H9 (cell line): ENCODE data around the gene PSMD1. TPM values are rescaled to one million over a fixed set of nuclear protein-coding genes. Genes with fewer than 3 reads are reported as not detected.

Experiments used
- DNase-seq: peaks from one replicate; pipeline ENCODE4 v3.0.0-alpha.2; 2017
- H2AFZ ChIP-seq: one replicate; pipeline ENCODE4 v1.6.1; 2013; ENCODE audit warnings: mild to moderate bottlenecking, low read length, control low read depth, moderate library complexity
- H2AK5ac ChIP-seq: 2 replicates; pipeline ENCODE4 v1.6.1; 2013; ENCODE audit warnings: low read length, control low read depth, mixed read lengths; ENCODE audit not compliant: insufficient read length
- H2BK120ac ChIP-seq: one replicate; pipeline ENCODE4 v1.6.1; 2013; ENCODE audit warnings: low read depth, mild to moderate bottlenecking, low read length, control low read depth, inconsistent platforms; ENCODE audit not compliant: poor library complexity, severe bottlenecking
- H2BK12ac ChIP-seq: 2 replicates; pipeline ENCODE4 v1.6.1; 2013; ENCODE audit warnings: low read length, control low read depth, mixed read lengths, low read depth; ENCODE audit not compliant: insufficient read length
- H2BK15ac ChIP-seq: 2 replicates; pipeline ENCODE4 v1.6.1; 2013; ENCODE audit warnings: low read depth, low read length, control low read depth
- H2BK20ac ChIP-seq: one replicate; pipeline ENCODE4 v1.6.1; 2013; ENCODE audit warnings: low read depth, mild to moderate bottlenecking, low read length, control low read depth, inconsistent platforms; ENCODE audit not compliant: poor library complexity, severe bottlenecking
- H2BK5ac ChIP-seq: 2 replicates; pipeline ENCODE4 v1.6.1; 2013; ENCODE audit warnings: low read length, control low read depth, mixed read lengths; ENCODE audit not compliant: insufficient read length
- H3K14ac ChIP-seq: 2 replicates; pipeline ENCODE4 v1.6.1; 2013; ENCODE audit warnings: low read length, control low read depth; ENCODE audit not compliant: insufficient read depth
- H3K18ac ChIP-seq: 2 replicates; pipeline ENCODE4 v1.6.1; 2013; ENCODE audit warnings: low read depth, mild to moderate bottlenecking, mixed read lengths, low read length, control low read depth; ENCODE audit not compliant: insufficient read length
- H3K23ac ChIP-seq: 2 replicates; pipeline ENCODE4 v1.6.1; 2013; ENCODE audit warnings: low read length, control low read depth, mixed read lengths, low read depth; ENCODE audit not compliant: insufficient read length
- H3K23me2 ChIP-seq: 2 replicates; pipeline ENCODE4 v1.6.1; 2013; ENCODE audit warnings: low read depth, mild to moderate bottlenecking, mixed read lengths, low read length, control low read depth; ENCODE audit not compliant: insufficient read length, poor library complexity, severe bottlenecking
- H3K27ac ChIP-seq: 2 replicates; pipeline ENCODE4 v1.5.1; 2013; ENCODE audit warnings: low read length, control low read depth, mixed read lengths, low read depth; ENCODE audit not compliant: insufficient read length
- H3K27me3 ChIP-seq: 2 replicates; pipeline ENCODE4 v1.6.1; 2013; ENCODE audit warnings: low read length, control low read depth, inconsistent platforms; ENCODE audit not compliant: insufficient read depth
- H3K4ac ChIP-seq: 2 replicates; pipeline ENCODE4 v1.6.1; 2013; ENCODE audit warnings: low read depth, mild to moderate bottlenecking, control low read depth, inconsistent platforms, low read length, moderate library complexity
- H3K4me1 ChIP-seq: 2 replicates; pipeline ENCODE4 v1.6.1; 2013; ENCODE audit warnings: low read length, control low read depth, inconsistent platforms; ENCODE audit not compliant: insufficient read depth
- H3K4me2 ChIP-seq: 2 replicates; pipeline ENCODE4 v1.6.1; 2013; ENCODE audit warnings: low read length, control low read depth, mixed read lengths; ENCODE audit not compliant: insufficient read length, insufficient read depth
- H3K56ac ChIP-seq: 2 replicates; pipeline ENCODE4 v1.6.1; 2013; ENCODE audit warnings: low read depth, mild to moderate bottlenecking, mixed read lengths, low read length, control low read depth; ENCODE audit not compliant: insufficient read length
- H3K79me1 ChIP-seq: 2 replicates; pipeline ENCODE4 v1.6.1; 2013; ENCODE audit warnings: low read depth, mild to moderate bottlenecking, moderate library complexity, low read length, control low read depth, inconsistent platforms; ENCODE audit not compliant: insufficient read depth, poor library complexity, severe bottlenecking
- H3K79me2 ChIP-seq: 2 replicates; pipeline ENCODE4 v1.6.1; 2013; ENCODE audit warnings: low read length, control low read depth, inconsistent platforms; ENCODE audit not compliant: insufficient read depth
- H3K9ac ChIP-seq: 2 replicates; pipeline ENCODE4 v1.6.1; 2013; ENCODE audit warnings: low read length, control low read depth, mixed read lengths; ENCODE audit not compliant: insufficient read length; ENCODE audit errors: extremely low read depth
- H3K9me3 ChIP-seq: one replicate; pipeline ENCODE4 v1.6.1; 2013; ENCODE audit warnings: low read depth, low read length, inconsistent platforms; ENCODE audit not compliant: control insufficient read depth
- H3T11ph ChIP-seq: one replicate; pipeline ENCODE4 v1.6.1; 2013; ENCODE audit warnings: mild to moderate bottlenecking, low read length, control low read depth, inconsistent platforms
- H4K20me1 ChIP-seq: one replicate; pipeline ENCODE4 v1.6.1; 2013; ENCODE audit not compliant: control insufficient read depth, insufficient read length, insufficient read depth
- H4K5ac ChIP-seq: 2 replicates; pipeline ENCODE4 v1.6.1; 2013; ENCODE audit warnings: low read depth, mild to moderate bottlenecking, mixed read lengths, low read length, control low read depth; ENCODE audit not compliant: insufficient read length
- H4K8ac ChIP-seq: replicated peaks from 2 replicates; pipeline ENCODE4 v1.6.1; 2013; ENCODE audit warnings: low read length, control low read depth, mixed read lengths, low read depth; ENCODE audit not compliant: insufficient read length
- H4K91ac ChIP-seq: 2 replicates; pipeline ENCODE4 v1.6.1; 2013; ENCODE audit warnings: low read depth, mild to moderate bottlenecking, moderate library complexity, mixed read lengths, low read length, control low read depth; ENCODE audit not compliant: insufficient read length
- H3K27ac Mint-ChIP-seq, 3 experiments: 2 replicates in 2 of 3; 3 replicates in 1 of 3; pipeline ENCODE4 v1.8.0; 2020 to 2021; ENCODE audit warnings: mixed read lengths in 3 of 3, mild to moderate bottlenecking in 1 of 3, moderate library complexity in 1 of 3
- H3K27me3 Mint-ChIP-seq: 2 replicates; pipeline ENCODE4 v1.8.0; 2021; ENCODE audit warnings: low read depth, mild to moderate bottlenecking, moderate library complexity, mixed read lengths
- H3K36me3 Mint-ChIP-seq, 3 experiments: 2 replicates in 2 of 3; 3 replicates in 1 of 3; pipeline ENCODE4 v1.8.0; 2020 to 2021; ENCODE audit warnings: low read depth in 3 of 3, mixed read lengths in 3 of 3; ENCODE audit not compliant: insufficient read depth in 1 of 3
- H3K4me1 Mint-ChIP-seq, 2 experiments: 2 replicates each; pipeline ENCODE4 v1.8.0; 2020; ENCODE audit warnings: mixed read lengths in 2 of 2
- H3K4me3 Mint-ChIP-seq, 2 experiments: 2 replicates in 1 of 2; 3 replicates in 1 of 2; pipeline ENCODE4 v1.8.0; 2020 to 2021; ENCODE audit warnings: mild to moderate bottlenecking in 2 of 2, mixed read lengths in 2 of 2, moderate library complexity in 1 of 2
- H3K9me3 Mint-ChIP-seq, 2 experiments: 2 replicates in 1 of 2; 3 replicates in 1 of 2; pipeline ENCODE4 v1.8.0; 2020; ENCODE audit warnings: mild to moderate bottlenecking in 2 of 2, mixed read lengths in 2 of 2, moderate library complexity in 1 of 2
- WGBS: extraction: QIAGEN DNeasy Blood & Tissue Kit; methylation state at CpG from one replicate; pipeline ENCODE4 v1.1.7; 2013; ENCODE audit warnings: missing lambda C conversion rate, low lambda C conversion rate, mixed read lengths; ENCODE audit not compliant: insufficient read length; ENCODE audit errors: extremely low coverage; 5-methylcytosine and 5-hydroxymethylcytosine counted together
- total RNA-seq: library from RNA; stranded (reverse); gene quantifications from 2 replicates; pipeline ENCODE4 v1.2.1, GENCODE V29; 2021
- TF ChIP-seq, protein P1 (sequence below): fragments of 200-600 bp; sonication (generic); conservative IDR thresholded peaks from 3 replicates; pipeline ENCODE4 v1.8.0; 2021; ENCODE audit warnings: antibody characterized with exemption, mild to moderate bottlenecking

PSMD1 gene
- total RNA-seq, 1 experiment from 2014 or later: 166 TPM

DNA sequence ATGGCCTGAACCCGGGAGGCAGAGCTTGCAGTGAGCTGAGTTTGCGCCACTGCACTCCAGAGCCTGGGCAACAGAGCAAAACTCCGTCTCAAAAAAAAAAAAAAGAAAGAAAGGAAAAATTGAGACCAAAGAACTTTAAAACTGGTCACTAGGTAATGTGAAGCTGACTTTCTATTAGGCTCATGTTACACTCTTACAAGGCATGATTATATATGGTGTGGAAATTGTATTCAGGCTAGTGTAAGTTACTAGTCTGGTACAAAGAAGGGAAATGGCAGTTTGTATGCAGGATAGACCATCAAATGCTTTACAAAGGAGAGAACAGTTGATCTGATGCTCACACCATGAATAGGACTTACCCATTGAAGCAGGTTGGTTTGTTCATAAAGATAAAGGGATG lies 106.3 kb downstream of the PSMD1 start:
- no CpG with 5 or more reads among the region's 3 CpGs for WGBS
- no peak overlapping the region for H3K4ac ChIP-seq
- no peak overlapping the region for H4K5ac ChIP-seq
- no peaks in the 10 kb centered on the region for H3K23me2 ChIP-seq
- Mint-ChIP-seq H3K4me3 (no peak overlapping the region), H3K4me1 (peaks cover 8 to 39% of the 10 kb centered on the region in 2 experiments), H3K27me3 (no peaks in the 10 kb centered on the region), H3K9me3 (no peaks in the 10 kb centered on the region), H3K27ac (peak overlapping the region in 2 of 3 experiments; percentile 37 to 52; a peak in 2 of 7 replicates), H3K36me3 (peaks cover 10 to 61% (median 31%) of the 10 kb centered on the region in 3 experiments; a peak in 6 of 7 replicates)
- H3K9me3 ChIP-seq: no peaks in the 10 kb centered on the region
- no peak overlapping the region for H3K9ac ChIP-seq
- H2BK15ac ChIP-seq: no peak overlapping the region
- H3K56ac ChIP-seq: no peak overlapping the region
- H3T11ph ChIP-seq: no peak overlapping the region
- no peaks in the 10 kb centered on the region for H4K20me1 ChIP-seq
- peaks cover 8% of the 10 kb centered on the region; the same call in 1 of the 2 replicates for H3K4me1 ChIP-seq
- H2BK120ac ChIP-seq: no peak overlapping the region
- no peak overlapping the region for H3K18ac ChIP-seq
- H2BK20ac ChIP-seq: no peak overlapping the region
- no peak overlapping the region for H2BK5ac ChIP-seq
- H3K14ac ChIP-seq: no peak overlapping the region
- H3K23ac ChIP-seq: no peak overlapping the region
- H2AFZ ChIP-seq: no peak overlapping the region
- H4K91ac ChIP-seq: no peak overlapping the region
- no peak overlapping the region for H4K8ac ChIP-seq
- no peak overlapping the region for H3K4me2 ChIP-seq
- no peaks in the 10 kb centered on the region for H3K79me1 ChIP-seq
- peak overlapping the region; percentile 15 for H3K27ac ChIP-seq
- no peak overlapping the region for H2BK12ac ChIP-seq
- no peak for DNase-seq
- no peaks in the 10 kb centered on the region for H3K79me2 ChIP-seq
- H3K27me3 ChIP-seq: no peaks in the 10 kb centered on the region
- no peak overlapping the region for H2AK5ac ChIP-seq
- TF ChIP-seq, protein P1, sequence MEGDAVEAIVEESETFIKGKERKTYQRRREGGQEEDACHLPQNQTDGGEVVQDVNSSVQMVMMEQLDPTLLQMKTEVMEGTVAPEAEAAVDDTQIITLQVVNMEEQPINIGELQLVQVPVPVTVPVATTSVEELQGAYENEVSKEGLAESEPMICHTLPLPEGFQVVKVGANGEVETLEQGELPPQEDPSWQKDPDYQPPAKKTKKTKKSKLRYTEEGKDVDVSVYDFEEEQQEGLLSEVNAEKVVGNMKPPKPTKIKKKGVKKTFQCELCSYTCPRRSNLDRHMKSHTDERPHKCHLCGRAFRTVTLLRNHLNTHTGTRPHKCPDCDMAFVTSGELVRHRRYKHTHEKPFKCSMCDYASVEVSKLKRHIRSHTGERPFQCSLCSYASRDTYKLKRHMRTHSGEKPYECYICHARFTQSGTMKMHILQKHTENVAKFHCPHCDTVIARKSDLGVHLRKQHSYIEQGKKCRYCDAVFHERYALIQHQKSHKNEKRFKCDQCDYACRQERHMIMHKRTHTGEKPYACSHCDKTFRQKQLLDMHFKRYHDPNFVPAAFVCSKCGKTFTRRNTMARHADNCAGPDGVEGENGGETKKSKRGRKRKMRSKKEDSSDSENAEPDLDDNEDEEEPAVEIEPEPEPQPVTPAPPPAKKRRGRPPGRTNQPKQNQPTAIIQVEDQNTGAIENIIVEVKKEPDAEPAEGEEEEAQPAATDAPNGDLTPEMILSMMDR: no peak
